ENCODE results near the gene OTX1. TPM values are rescaled to one million over a fixed set of nuclear protein-coding genes. Genes with fewer than 3 reads are reported as not detected.

OTX1 gene
- total and polyA plus RNA-seq, 4 donors, result 0.59 TPM; not detected in 3

DNA sequence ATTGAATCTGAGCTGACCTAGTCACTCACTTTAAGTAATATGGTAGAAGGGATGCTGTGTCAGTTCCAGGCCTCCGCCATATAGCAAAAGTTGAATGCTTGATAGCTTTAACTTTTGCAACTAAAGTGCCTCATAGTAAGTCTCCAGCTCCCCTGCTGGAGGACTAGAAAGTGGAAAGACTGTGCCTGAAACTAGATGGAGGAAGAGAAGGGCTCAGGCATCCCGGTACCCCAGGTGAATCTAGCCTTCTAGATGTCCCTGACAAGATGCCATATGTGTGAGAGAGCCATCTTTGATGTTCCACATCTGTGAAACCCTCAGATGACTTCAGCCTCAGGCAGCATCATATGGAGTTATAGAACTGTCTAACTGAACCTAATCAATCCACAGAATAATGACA is 21.0 kb downstream of the OTX1 start:
- no peak for DNase-seq (ENCODE audit: low spot score)
- Histone ChIP-seq H3K4me3 (ENCODE audit: low read depth in 1 of 3, low read length in 3 of 3) (no peak overlapping the region), H3K36me3 (ENCODE audit: control insufficient read depth in 4 of 4, insufficient read depth in 3 of 4, low read depth in 1 of 4, low read length in 3 of 4) (no peaks in the 10 kb centered on the region), H3K27me3 (ENCODE audit: control insufficient read depth in 4 of 4, insufficient read depth in 4 of 4, low read length in 3 of 4) (peaks cover 0 to 13% (median 4%) of the 10 kb centered on the region in 4 donors), H3K4me1 (ENCODE audit: control insufficient read depth in 4 of 4, insufficient read depth in 4 of 4, low read length in 3 of 4) (no peaks in the 10 kb centered on the region), H3K27ac (ENCODE audit: low read depth in 1 of 2, low read length in 2 of 2) (no peak overlapping the region), H3K9ac (ENCODE audit: low read depth in 1 of 2, low read length in 2 of 2) (no peak overlapping the region), H3K9me3 (ENCODE audit: control insufficient read depth in 4 of 4, low read length in 3 of 4) (no peaks in the 10 kb centered on the region)
- 85% methylated on average over 2 of the region's 2 CpGs for WGBS
- TF ChIP-seq HNF4G (IDR thresholded peaks at IDR 0.05), result no peak
- TF ChIP-seq, protein P1, sequence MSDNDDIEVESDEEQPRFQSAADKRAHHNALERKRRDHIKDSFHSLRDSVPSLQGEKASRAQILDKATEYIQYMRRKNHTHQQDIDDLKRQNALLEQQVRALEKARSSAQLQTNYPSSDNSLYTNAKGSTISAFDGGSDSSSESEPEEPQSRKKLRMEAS (IDR thresholded peaks at IDR 0.05), result no peak
- TF ChIP-seq, protein P2, sequence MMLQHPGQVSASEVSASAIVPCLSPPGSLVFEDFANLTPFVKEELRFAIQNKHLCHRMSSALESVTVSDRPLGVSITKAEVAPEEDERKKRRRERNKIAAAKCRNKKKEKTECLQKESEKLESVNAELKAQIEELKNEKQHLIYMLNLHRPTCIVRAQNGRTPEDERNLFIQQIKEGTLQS (IDR thresholded peaks at IDR 0.05), result no peak
- TF ChIP-seq, protein P3, sequence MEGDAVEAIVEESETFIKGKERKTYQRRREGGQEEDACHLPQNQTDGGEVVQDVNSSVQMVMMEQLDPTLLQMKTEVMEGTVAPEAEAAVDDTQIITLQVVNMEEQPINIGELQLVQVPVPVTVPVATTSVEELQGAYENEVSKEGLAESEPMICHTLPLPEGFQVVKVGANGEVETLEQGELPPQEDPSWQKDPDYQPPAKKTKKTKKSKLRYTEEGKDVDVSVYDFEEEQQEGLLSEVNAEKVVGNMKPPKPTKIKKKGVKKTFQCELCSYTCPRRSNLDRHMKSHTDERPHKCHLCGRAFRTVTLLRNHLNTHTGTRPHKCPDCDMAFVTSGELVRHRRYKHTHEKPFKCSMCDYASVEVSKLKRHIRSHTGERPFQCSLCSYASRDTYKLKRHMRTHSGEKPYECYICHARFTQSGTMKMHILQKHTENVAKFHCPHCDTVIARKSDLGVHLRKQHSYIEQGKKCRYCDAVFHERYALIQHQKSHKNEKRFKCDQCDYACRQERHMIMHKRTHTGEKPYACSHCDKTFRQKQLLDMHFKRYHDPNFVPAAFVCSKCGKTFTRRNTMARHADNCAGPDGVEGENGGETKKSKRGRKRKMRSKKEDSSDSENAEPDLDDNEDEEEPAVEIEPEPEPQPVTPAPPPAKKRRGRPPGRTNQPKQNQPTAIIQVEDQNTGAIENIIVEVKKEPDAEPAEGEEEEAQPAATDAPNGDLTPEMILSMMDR (IDR thresholded peaks at IDR 0.05; ENCODE audit: low read depth, low read length, missing input control), result no peak
- TF ChIP-seq YY1 (IDR thresholded peaks at IDR 0.05), result no peak
- no peak for TF ChIP-seq SP1 (IDR thresholded peaks at IDR 0.05)
- TF ChIP-seq FOXA2 (IDR thresholded peaks at IDR 0.05), result no peak
- TF ChIP-seq, protein P4, sequence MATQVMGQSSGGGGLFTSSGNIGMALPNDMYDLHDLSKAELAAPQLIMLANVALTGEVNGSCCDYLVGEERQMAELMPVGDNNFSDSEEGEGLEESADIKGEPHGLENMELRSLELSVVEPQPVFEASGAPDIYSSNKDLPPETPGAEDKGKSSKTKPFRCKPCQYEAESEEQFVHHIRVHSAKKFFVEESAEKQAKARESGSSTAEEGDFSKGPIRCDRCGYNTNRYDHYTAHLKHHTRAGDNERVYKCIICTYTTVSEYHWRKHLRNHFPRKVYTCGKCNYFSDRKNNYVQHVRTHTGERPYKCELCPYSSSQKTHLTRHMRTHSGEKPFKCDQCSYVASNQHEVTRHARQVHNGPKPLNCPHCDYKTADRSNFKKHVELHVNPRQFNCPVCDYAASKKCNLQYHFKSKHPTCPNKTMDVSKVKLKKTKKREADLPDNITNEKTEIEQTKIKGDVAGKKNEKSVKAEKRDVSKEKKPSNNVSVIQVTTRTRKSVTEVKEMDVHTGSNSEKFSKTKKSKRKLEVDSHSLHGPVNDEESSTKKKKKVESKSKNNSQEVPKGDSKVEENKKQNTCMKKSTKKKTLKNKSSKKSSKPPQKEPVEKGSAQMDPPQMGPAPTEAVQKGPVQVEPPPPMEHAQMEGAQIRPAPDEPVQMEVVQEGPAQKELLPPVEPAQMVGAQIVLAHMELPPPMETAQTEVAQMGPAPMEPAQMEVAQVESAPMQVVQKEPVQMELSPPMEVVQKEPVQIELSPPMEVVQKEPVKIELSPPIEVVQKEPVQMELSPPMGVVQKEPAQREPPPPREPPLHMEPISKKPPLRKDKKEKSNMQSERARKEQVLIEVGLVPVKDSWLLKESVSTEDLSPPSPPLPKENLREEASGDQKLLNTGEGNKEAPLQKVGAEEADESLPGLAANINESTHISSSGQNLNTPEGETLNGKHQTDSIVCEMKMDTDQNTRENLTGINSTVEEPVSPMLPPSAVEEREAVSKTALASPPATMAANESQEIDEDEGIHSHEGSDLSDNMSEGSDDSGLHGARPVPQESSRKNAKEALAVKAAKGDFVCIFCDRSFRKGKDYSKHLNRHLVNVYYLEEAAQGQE (IDR thresholded peaks at IDR 0.05), result no peak
- no peak for TF ChIP-seq TAF1 (conservative IDR thresholded peaks at IDR 0.05)
- TF ChIP-seq, protein P5, sequence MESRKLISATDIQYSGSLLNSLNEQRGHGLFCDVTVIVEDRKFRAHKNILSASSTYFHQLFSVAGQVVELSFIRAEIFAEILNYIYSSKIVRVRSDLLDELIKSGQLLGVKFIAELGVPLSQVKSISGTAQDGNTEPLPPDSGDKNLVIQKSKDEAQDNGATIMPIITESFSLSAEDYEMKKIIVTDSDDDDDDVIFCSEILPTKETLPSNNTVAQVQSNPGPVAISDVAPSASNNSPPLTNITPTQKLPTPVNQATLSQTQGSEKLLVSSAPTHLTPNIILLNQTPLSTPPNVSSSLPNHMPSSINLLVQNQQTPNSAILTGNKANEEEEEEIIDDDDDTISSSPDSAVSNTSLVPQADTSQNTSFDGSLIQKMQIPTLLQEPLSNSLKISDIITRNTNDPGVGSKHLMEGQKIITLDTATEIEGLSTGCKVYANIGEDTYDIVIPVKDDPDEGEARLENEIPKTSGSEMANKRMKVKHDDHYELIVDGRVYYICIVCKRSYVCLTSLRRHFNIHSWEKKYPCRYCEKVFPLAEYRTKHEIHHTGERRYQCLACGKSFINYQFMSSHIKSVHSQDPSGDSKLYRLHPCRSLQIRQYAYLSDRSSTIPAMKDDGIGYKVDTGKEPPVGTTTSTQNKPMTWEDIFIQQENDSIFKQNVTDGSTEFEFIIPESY (IDR thresholded peaks at IDR 0.05), result no peak
- no peak for TF ChIP-seq GABPA (IDR thresholded peaks at IDR 0.05 in 1 of 2, conservative IDR thresholded peaks at IDR 0.05 in 1 of 2)
- no peak for TF ChIP-seq HNF4A (conservative IDR thresholded peaks at IDR 0.05)

DNA sequence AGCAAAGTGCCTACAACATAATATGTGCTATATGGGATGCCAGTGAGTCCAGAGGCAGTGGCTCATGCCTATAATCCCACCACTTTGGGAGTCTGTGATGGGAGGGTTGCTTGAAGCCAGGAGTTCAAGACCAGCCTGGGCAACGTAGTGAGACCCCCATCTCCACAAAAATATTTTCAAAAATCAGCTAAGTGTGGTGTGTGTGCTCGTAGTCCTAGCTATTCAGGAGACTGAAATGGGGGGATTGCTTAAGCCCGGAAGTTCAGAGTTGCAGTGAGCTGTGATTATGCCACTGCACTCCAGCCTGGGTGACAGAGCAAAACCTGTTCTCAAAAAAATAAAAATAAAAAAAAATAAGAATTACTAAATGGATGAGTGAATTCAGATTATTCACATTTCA is 23.4 kb downstream of the OTX1 start:
- Histone ChIP-seq H3K4me1 (ENCODE audit: control insufficient read depth in 4 of 4, insufficient read depth in 4 of 4, low read length in 3 of 4) (no peaks in the 10 kb centered on the region), H3K27ac (ENCODE audit: low read depth in 1 of 2, low read length in 2 of 2) (no peak overlapping the region), H3K4me3 (ENCODE audit: low read depth in 1 of 3, low read length in 3 of 3) (no peak overlapping the region), H3K9ac (ENCODE audit: low read depth in 1 of 2, low read length in 2 of 2) (no peak overlapping the region), H3K9me3 (ENCODE audit: control insufficient read depth in 4 of 4, low read length in 3 of 4) (no peaks in the 10 kb centered on the region), H3K27me3 (ENCODE audit: control insufficient read depth in 4 of 4, insufficient read depth in 4 of 4, low read length in 3 of 4) (no peaks in the 10 kb centered on the region), H3K36me3 (ENCODE audit: control insufficient read depth in 4 of 4, insufficient read depth in 3 of 4, low read depth in 1 of 4, low read length in 3 of 4) (no peaks in the 10 kb centered on the region)
- DNase-seq (ENCODE audit: low spot score), result no peak
- 83% methylated on average over 3 of the region's 3 CpGs for WGBS
- TF ChIP-seq GABPA (IDR thresholded peaks at IDR 0.05 in 1 of 2, conservative IDR thresholded peaks at IDR 0.05 in 1 of 2), result no peak
- no peak for TF ChIP-seq TAF1 (conservative IDR thresholded peaks at IDR 0.05)
- TF ChIP-seq, protein P4 (IDR thresholded peaks at IDR 0.05), result no peak
- TF ChIP-seq YY1 (IDR thresholded peaks at IDR 0.05), result no peak
- TF ChIP-seq FOXA1 (IDR thresholded peaks at IDR 0.05), result no peak
- no peak for TF ChIP-seq FOXA2 (IDR thresholded peaks at IDR 0.05)
- TF ChIP-seq, protein P1 (IDR thresholded peaks at IDR 0.05), result no peak
- TF ChIP-seq, protein P3 (IDR thresholded peaks at IDR 0.05; ENCODE audit: low read depth, low read length, missing input control), result no peak
- TF ChIP-seq, protein P2 (IDR thresholded peaks at IDR 0.05), result no peak
- TF ChIP-seq RXRA (IDR thresholded peaks at IDR 0.05), result no peak
- TF ChIP-seq SP1 (IDR thresholded peaks at IDR 0.05), result no peak
